Gastrocnemius medialis (tissue), 4 donors: ENCODE measurements around the gene NSF.
"Not testable (repeated sequence)": the region's sequence is repeated elsewhere in the genome, so short reads cannot be mapped to it uniquely, and the experiment has no call there.

Experiments used
- CTCF ChIP-seq, 5 experiments: fragments of 450-650 bp in 3 of 5; fragments of 200-600 bp in 2 of 5; sonication (generic) in 2 of 5; IDR thresholded peaks in 4 of 5; conservative IDR thresholded peaks in 1 of 5; 1 replicate in 4 of 5; 2 replicates in 1 of 5; pipeline ENCODE4 v1.5.1; 2016 to 2019; ENCODE audit warnings: antibody characterized with exemption in 5 of 5, mild to moderate bottlenecking in 3 of 5, moderate library complexity in 3 of 5
- POLR2A ChIP-seq, 2 donors: fragments of 450-650 bp; IDR thresholded peaks; one replicate each; pipeline ENCODE4 v1.6.1; 2017; ENCODE audit warnings: antibody characterized with exemption in 2 of 2, mild to moderate bottlenecking in 2 of 2, moderate library complexity in 2 of 2

- TF ChIP-seq CTCF (IDR thresholded peaks at IDR 0.05 in 4 of 5, conservative IDR thresholded peaks at IDR 0.05 in 1 of 5); POLR2A (IDR thresholded peaks at IDR 0.05): not testable (repeated sequence)
Observed at GRCh38 chr17:46628753-46629436, 38.4 kb downstream of the NSF start.
